CD4-positive, alpha-beta T cell treated with Interleukin-4 for 1 hour (primary cell): ENCODE results near the gene CNOT3.
"Not testable (repeated sequence)": the region's sequence is repeated elsewhere in the genome, so short reads cannot be mapped to it uniquely, and the experiment has no call there.

ENCODE experiments used
- DNase-seq, 2 donors: peaks; one replicate each; pipeline ENCODE4 v3.0.0-alpha.2; 2020 to 2022

Gene CNOT3

DNA sequence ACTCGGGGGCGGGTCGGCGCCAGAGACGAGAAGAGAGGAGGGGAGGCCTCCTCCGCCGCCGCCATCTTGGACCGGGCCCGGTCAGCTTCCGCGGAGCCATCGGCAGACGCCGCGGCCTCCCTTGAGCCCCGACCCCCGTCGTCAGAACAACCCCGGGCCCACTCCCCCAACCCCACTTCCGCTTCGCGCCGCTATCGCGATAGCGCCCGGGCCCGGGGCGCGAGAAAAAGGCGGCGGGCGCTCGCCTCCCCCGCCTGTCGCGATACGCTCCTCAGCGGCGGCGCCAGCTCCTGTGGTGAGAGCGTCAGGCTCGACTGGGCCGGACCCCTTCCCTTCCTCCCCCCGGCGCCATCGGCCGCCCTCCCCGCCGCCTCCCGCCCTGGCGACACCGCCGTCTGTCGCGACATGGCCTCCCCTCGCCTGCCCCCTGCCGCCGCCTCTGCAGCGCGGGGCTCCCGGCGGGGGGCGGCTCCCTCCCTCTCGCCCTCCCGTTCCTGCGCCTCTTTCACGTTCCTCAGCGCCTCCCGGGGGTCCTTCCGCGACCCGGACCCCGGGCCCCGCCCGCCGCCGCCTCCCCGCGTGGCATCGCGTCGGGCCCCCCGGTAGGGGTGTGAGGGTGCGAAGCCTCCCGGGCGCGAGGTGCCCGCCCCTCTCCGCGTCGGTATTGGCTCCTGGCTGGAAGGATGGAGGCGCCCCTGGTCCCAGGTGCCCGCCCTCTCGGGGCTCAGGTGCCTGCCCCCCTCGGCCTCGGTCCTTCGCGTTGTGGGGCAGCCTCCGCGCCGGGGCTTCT, at the start of gene CNOT3:
TSS of gene CNOT3 (plus strand) at position 64 of the 790 bp plus-strand sequence. CDS start 5,217 bp downstream, outside the sequence.
- peak in 1 of 2 donors; percentile 53 for DNase-seq

DNA sequence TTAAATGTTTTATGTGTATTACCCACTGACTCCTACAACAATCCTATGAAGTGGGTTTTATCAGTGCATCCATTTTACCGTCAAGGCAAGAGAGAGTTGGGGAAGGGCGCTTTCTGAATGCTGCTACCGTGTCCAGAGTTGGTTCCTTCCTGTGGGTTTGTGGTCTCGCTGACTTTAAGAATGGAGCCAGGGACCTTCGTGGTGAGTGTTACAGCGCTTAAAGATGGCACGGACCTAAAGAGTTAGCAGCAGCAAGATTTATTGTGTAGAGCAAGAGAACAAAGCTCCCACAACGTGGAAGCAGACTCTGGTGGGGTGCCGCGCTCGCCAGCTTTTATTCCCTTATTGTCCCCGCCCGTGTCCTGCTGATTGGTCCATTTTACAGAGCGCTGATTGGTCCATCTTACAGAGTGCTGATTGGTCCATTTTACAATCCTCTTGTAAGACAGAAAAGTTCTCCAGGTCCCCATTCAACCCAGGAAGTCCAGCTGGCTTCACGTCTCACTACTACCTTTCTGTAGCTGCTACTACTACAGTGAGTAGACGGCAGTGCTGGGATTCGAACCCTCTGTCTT, 43.0 kb upstream of the CNOT3 start:
- DNase-seq: no peak

DNA sequence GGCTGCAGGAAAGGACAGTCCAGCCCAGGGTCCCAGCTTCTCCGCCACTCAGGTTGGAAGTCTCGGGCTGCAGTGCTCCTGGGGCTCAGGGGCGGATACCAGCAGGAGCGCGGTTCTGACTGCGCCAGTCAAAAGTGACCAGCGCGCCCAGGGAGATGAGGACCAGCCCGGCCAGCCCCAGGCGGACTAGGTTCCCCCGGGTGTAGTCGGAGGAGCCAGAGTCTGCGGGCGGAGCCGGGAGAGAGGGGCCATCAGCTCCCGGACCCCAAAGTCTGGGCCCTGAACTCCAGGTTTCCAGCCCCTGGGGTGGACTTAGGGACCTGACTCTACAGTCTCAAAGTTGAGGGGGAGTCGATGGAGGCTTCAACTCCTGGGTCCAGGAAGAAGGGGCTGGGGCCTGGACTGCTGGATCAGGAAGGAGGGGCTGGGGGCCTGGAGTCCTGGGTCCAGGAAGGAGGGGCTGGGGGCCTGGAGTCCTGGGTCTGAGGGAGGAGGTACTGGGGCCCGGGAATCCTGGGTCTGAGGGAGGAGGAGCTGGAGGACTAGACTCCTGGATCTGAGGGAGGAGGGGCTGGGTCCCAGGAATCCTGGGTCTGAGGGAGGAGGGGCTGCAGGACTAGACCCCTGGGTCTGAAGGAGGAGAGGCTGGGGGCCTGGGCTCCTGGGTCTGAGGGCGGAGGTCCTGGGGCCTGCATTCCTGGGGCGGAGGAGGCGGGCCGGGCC, 42.3 kb upstream of the CNOT3 start:
- no peak for DNase-seq

DNA sequence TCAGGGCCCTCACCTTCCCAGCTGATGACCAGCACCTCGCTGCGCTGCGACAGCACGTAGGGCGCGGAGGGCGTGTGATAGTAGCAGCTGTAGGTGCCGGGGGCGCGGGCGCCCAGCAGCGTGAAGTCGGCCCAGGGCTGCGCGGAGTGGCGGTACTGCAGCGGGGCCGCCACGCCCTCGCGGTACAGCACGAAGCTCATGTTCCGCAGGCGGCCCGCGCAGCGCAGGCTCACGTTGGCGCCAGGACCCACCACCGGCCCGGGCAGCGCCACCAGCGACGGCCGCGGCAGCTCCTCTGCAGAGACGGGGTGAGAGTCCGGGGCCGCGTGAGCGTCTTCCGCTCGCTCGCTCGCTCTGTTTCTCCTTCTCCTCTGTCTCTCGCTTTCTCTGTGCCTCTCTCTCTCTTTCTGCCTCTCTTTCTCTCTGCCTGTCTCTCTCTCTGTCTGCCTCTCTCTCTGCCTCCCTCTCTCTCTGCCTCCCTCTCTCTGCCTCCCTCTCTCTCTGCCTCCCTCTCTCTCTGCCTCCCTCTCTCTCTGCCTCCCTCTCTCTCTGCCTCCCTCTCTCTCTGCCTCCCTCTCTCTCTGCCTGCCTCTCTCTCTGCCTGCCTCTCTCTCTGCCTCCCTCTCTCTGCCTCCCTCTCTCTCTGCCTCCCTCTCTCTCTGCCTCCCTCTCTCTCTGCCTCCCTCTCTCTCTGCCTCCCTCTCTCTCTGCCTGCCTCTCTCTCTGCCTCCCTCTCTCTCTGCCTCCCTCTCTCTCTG, 41.5 kb upstream of the CNOT3 start:
- DNase-seq: peak; percentile 42 to 66

DNA sequence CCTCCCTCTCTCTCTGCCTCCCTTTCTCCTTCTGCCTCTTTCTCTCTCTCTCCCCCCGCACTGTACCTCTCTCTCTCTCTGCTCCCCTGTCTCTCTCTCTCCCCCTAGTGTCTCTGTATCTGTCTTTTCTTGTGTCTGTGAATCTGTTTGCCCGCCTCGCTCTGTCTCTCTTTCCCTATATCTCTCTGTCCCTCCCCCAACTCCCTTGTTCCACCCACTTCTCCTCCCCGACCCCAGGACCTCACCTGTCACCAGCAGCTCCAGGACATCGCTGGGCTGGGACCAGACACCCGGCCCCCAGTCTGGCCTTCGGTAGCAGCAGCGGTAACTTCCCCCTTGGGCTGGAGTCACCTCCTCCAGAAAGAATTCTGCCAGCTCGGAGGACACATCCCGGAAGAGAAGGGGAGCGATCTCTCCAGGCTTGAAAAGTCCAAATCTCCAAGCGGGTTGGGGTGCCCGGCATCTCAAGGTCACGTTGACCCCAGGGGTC, 40.9 kb upstream of the CNOT3 start:
- peak in 1 of 2 donors; percentile 22 for DNase-seq

DNA sequence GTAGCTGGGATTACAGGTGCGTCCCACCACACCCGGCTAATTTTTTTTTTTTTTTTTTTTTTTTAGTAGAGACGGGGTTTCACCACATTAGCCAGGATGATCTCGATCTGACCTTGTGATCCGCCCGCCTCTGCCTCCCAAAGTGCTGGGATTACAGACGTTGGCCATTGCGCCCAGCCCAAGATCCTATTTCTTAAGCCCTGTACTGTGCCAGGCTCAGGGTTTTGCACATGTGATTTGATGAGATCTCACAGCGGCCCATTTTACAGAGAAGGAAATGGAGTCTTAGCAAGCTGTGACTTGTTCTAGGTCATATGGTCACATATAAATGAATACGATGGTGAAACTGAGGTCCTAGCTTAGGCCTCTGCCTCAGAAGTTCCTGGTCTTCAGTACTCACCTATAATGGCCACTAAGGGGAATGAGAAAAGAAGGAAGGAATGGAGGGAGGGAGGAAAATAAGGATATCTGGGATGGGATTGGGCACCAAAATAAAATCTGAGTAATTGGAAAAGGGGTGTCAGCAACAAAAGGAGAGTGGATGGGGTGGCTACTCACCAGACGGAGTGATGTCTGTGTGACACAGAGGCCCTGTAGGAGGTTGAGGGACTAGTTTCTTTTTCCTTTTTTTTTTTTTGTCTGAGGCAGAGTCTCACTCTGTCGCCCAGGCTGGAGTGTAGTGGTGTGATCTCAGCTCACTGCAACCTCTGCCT, 38.2 kb upstream of the CNOT3 start:
- DNase-seq: no peak

DNA sequence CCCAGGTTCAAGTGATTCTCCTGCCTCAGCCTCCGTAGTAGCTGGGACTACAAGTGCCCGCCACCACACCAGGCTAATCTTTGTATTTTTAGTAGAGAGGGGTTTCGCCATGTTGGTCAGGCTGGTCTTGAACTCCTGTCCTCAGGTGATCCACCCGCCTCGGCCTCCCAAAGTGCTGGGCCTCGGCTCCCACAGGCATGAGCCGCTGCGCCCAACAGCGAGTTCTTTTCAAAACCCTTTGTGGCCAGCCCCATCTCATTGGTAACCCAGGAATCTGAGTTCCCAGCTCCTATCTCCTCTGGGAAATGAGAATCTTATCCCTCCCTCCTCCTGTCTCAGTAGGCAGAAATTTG, 37.7 kb upstream of the CNOT3 start:
- DNase-seq: not testable (repeated sequence)

DNA sequence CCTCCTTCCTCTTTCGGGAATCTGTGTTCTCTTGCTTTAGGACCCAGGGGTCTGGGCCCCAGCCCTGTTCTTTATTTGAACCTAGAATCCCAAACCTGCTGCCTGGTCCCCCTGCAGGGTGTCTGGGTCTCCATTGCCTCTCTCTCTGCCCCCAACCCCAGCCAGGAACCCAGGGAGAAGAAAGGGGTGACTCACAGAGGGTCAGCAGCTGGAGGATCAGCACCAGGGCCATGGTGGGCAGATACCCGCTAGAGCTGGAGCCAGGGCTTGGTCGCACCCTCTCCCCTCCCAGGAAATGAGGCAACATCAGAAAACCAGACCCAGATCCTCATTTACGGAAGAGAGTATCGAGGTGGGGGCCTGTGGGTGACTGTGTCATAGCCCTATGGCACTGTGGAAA, 37.0 kb upstream of the CNOT3 start, which contains the start of gene OSCAR:
TSS of gene OSCAR (minus strand) at position 243 of the 400 bp plus-strand sequence. CDS start at position 232, 11 bp downstream.
- DNase-seq: peak in 1 of 2 donors; percentile 67

DNA sequence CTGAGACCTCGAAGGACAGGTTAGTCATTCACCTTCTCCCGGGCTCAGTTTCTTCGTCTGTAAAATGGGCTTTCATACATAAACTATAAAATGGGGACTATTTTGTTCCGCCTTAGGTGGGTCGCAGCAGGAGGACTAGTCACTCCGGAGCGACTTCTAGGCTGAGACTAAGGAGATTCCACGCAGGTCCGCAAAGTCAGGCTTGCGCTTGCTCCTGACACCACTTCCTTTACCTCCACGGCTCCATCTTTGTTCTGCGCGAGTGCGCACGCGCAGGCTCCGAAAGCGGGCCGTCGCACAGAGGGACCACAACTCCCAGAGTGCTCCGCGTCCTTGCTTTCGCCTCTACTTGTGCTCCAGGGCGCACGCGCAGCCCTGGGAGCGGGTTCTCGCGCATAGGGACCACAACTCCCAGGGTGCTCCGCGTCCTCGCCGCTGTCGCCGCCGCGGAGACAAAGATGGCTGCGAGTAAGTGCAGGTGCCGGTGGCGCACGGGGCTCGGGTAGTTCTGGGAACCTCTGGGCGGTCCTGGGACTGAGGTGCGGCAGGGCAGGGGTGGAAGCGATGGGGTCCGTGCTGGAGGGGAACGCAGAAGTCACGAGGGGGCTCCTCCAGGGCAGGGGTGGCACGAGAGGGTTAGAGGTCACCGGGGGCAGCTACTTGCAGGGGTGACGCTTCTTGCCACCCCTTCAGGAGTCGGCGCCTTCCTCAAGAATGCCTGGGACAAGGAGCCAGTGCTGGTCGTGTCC, 35.0 kb upstream of the CNOT3 start, which contains the start of gene NDUFA3:
TSS of gene NDUFA3 (plus strand) at position 435 of the 749 bp plus-strand sequence. CDS start at position 459, 24 bp downstream.
- peak; percentile 98 to 100 for DNase-seq

DNA sequence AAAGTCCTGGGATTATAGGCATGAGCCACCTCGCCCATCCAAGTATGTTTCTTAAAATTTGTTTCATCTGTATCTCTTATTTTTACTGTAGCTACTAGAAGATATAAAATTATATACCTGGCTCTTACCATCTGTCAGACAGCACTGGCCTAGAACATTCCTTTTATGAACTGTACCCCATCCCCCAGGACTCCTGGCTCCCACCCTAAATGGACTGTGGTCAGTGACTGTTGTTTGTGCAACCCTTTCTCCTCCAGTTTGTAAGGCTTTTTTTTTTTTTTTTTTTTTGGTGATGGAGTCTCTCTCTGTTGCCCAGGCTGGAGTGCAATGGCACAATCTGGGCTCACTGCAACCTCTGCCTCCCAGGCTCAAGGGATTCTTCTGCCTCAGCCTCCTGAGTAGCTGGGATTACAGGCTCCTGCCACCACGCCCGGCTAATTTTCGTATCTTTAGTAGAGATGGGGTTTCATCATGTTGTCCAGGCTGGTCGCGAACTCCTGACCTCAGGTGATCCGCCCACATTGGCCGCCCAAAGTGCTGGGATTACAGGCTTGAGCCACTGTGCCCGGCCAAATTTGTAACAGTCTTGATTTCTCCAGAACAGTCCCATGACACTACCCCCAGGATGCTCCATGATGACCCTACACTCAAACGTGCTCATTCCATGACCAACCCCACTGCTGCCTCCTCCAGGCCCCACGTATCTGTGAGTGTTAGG, 32.4 kb upstream of the CNOT3 start:
- DNase-seq: no peak

DNA sequence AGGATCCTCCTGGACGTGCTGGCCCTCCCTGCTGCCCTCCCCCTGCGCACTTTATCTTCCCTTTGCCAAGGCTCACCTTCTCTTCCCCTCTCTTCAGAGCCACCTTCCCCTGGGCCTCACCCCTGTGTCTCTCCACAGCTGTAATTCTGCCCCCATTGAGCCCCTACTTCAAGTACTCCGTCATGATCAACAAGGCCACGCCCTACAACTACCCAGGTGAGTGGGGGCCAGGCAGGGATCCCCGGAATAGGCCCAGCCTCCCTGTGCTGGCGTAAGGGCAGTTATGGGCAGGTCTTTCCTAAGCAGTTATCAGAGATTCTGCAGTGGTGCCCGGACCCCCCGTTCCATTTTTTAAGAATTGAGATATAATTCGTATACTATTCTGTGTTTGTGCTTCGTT, 31.8 kb upstream of the CNOT3 start:
- DNase-seq: no peak

DNA sequence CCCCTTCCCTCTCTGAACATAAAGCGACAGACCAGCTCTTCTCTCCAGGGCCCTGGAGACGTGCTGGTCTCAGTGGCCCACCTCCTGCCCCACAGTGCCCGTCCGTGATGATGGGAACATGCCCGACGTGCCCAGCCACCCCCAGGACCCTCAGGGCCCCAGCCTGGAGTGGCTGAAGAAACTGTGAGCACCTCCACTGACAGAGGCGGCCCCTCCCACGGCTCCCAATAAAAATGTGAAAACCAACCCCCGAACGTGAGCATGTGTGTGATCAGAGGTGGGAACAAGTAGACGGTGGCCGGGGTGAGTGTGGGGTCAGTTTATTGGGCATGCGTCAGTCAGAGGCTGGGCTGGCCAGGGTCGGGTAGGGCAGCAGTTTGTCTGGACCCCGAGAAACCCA, 30.8 kb upstream of the CNOT3 start:
- DNase-seq: no peak

DNA sequence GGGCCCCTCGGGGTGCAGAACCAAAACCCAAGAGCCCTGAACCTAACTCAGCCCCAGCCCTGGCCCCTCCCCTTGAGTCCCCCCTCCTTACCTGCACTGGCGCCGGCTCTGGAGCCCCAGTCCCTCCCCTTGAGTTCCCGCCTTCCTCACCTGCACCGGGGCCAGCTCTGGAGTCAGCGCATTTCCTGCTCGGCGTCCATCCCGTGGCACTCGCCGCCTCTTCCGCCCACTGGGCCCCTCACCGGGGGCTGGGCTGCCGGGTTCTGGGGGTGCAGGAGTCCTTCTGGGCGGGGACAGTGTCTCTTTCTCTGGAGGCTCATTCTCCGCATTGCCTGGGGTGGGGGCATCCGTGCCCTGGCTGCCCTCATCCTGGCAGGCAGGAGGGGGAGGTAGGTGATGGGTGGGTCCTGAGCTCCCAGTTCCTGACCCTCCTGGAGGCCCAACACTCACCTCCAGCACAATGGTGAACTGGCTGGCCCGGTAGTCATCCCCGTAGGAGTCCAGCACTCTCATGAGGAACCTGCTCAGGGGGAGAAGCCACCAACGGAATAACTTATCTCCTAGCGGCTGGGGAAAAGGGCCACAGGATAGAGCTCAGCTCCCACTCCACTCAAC, 29.6 kb upstream of the CNOT3 start:
- no peak for DNase-seq

DNA sequence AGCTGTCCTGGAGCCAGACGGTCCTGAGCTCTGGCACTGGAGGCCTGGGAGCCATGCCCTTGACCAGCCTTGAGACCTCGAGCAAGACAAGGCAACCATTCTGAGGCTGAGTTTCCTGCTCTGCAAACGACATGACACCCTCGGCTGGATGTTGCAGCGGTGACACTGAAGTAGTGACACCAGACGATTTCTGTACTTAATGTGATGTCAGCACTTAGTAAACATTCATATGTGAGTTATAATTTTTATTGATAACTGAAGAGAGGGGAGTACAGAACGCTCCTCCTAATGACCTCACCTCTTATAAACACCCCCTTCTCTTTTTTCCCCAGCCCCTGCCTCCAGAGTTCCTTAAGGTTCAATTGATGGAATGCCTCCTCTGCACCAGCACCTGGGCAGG, 29.1 kb upstream of the CNOT3 start:
- DNase-seq: no peak

DNA sequence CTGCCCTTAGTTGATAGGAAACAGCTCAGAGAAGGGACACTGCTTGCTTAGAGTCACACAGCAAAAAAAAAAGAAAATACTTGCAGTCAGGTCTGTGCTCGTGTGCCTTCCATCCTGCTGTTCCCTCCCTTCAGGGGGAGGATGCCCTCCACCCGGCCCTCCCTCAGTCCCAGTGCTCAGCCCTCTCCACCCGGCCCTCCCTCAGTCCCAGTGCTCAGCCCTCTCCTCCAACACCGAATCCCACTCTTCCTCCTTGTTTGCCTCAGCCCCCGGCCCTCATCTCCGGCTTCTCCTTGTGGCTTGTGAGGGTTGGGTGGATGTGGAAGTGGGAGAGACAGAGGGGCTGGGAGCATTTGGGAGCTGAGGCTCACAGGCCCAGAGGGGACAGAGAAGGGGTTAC, 27.9 kb upstream of the CNOT3 start:
- DNase-seq: no peak

DNA sequence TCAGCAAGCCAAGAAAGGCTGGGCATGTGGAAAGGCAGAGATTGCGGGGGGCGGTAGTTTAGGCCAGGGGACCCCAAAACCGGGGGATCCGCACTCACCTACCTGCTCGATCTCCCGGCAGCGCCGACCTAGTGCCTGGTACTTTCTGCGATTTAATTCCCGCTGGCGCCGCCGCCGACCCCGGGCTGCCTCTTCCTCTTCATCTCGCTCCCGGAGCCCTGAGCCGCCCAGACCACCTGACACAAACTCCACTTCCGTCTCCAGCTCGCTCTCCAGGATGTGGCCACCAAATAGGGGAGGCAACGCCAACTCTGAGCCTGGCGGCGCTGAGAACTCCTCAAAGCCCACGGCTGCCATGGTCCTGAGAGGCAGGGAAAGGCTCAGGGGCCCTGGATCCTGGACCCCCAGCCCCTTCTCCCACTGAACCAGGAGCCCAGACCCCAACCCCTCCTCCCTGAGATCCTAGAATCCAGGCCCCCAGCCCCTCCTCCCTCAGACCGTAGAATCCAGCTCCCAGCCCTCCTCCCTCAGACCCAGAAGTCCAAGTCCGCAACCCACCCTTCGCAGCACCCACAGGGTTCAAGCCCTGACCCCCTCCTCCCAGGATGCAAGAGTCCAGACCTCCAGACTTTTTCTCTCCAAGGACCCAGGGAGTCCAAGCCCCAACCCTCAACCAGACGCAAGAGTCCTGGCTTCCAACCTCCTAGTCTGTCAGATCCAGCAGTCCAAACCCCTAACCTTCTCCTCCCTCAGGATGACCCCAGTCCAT, 23.0 kb upstream of the CNOT3 start:
- DNase-seq: peak; percentile 32 to 57

DNA sequence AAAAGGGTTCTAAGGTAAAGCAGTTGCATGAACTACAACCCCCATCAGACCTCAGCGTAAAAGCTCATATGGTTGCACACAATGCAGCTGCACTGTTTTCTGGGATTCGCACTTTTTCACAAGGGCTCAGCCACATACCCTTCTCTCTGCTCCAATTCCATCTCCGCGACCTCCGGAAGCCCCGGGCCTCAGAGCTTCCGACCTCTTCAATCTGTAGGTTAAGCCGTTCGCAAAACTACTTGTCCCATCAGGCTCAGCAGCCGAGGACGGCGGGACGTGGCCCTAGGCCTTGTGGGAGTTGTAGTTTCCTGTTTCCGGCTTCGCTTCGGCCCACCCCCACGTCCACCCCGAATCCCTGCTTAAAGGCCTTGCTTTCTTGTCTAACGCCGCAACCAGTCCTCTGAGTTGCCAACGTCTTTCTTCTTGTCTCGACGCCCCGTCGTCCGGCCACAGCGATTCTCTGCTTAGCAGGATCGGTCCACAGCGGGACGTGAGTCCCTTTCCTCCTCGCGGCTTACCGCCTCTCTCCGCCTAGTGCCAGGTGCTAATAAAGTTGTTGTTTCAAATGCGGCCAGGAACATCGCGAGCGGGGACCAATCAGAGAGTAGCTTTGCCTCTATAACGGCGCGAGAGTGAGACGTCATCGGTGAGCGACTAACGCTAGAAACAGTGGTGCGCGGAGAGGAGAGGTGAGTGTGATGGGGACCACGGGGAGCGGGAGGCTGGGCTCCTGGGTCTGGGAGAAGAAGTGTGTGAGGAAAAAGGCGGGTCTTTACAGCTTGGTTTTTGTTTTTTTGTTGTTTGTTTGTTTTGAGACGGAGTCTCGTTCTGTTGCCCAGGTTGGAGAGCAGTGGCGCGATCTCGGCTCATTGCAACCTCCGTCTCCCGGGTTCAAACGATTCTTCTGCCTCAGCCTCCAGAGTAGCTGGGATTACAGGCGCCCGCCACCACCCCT, 22.2 kb upstream of the CNOT3 start, which contains the start of the genes PRPF31 and TFPT:
TSS of gene PRPF31 (plus strand) at position 646 of the 955 bp plus-strand sequence. CDS start 2,525 bp downstream, outside the sequence.
TSS of gene TFPT (minus strand) at position 549 of the 955 bp plus-strand sequence. CDS start at position 161, 388 bp downstream.
- peak; percentile 95 to 97 for DNase-seq

DNA sequence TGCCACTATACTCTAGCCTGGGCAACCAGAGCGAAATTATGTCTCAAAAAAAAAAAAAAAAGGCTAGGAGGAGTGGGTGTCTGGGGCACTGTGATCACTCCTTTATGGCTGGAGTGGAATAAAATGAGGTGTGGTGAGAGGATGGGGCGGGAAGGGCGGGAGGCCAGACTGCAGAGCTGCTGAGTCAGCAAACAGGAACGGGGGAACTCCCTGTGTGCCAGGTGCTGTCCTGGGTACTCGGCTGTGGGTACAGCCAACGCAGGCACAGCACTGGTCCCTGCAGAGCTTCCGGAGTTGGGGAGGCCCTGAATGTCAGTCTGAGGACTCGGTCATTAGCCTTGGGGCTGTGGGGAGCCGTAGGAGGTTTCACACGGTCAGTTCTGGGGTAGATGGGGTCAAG, 16.3 kb upstream of the CNOT3 start:
- DNase-seq: no peak
